Stimulated activated CD8-positive, alpha-beta memory T cell treated with anti-CD3 and anti-CD28 coated beads, Interleukin-12 subunit alpha, Interleukin-12 subunit beta, amount 100 ng/mL, for 4 hours (primary cell): ENCODE data around the gene TAS2R4.
"Not testable (repeated sequence)": the region's sequence is repeated elsewhere in the genome, so short reads cannot be mapped to it uniquely, and the experiment has no call there.

Source experiments
- DNase-seq: peaks from one replicate; pipeline ENCODE4 v3.0.0-alpha.2; 2020; ENCODE audit warnings: low read depth

Gene TAS2R4, protein sequence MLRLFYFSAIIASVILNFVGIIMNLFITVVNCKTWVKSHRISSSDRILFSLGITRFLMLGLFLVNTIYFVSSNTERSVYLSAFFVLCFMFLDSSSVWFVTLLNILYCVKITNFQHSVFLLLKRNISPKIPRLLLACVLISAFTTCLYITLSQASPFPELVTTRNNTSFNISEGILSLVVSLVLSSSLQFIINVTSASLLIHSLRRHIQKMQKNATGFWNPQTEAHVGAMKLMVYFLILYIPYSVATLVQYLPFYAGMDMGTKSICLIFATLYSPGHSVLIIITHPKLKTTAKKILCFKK

GRCh38 chr7:141776374-141776773 lies at the start of gene TAS2R4:
Gene TAS2R4 (plus strand): TSS chr7:141776674. CDS start chr7:141778489, 1,815 bp downstream.
- no peak for DNase-seq

DNA sequence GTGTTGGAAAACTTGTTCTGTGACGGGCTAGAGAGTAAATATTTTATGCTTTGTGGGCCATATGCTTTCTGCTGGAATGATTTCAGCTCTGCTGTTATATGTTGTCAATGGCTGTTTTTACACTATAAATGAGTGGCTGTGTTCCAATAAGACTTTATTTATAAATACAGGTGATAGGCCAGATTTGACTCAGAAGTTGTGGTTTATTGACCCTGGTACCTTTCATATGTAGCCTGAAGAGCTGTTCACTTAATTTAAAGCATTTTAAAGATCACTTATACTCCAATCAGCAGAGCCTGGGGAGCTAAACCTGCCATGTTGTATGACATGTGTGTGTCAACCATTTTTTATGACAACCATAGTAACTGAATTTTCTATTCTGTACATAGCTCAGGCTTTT lies 47.5 kb upstream of the TAS2R4 start:
- no peak for DNase-seq

GRCh38 chr7:141731476-141732149 lies 44.9 kb upstream of the TAS2R4 start:
- DNase-seq: no peak

DNA sequence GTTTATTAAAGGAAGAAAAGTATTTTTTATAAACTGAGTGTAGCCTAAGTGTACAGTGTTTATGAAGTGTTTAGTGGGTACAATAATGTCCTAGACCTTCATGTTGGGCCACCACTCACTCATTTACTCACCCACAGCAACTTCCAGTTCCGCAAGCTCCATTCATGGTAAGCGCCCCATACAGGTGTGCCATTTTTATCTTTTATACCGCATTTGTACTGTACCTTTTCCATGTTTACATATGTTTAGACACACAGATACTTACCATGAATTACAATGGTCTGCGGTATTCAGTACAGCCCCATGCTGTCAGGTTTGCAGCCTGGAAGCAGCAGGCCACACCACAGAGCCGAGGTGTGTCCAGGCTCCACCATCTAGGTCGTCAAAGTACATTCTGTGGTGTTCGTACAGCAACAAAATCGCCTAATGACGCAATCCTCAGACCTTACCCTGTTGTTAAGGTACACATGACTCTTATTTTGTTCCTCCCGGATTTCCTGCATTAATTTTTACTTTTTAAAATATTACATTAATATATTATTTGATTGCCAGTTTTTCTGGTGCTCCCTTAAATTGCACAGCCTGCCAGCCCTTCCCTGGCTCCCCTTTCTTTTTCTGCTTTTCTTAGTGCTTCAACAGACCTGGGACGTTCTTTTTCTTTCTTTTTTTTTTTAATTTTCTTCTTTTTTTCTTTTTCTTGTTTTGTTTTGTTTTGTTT lies 39.2 kb upstream of the TAS2R4 start:
- DNase-seq: no peak

GRCh38 chr7:141737836-141738591 lies 38.5 kb upstream of the TAS2R4 start, which contains the start of gene SSBP1:
Gene SSBP1 (plus strand): TSS chr7:141738358. CDS start chr7:141739167, 809 bp downstream.
- DNase-seq: peak; percentile 82

GRCh38 chr7:141738592-141739013 lies 37.9 kb upstream of the TAS2R4 start:
- no peak for DNase-seq

DNA sequence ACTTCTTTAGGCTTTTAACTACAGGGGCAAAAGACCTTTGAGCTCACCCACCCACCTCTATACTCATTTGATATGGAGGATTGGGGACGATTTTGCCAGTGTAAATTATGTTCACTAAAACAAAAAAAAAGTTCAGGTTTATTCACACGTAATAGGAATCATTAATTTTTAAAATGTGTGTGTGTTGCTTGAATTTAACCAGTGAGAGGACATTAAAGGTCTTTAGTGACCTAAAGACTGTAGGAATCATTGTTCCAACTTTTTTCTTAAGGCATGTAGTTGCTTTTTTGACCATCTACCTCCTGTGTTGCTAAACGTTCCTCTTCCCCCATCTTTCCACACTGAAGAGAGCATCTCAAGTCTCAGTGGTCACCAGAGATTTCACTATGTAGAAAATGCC lies 37.2 kb upstream of the TAS2R4 start:
- no peak for DNase-seq

DNA sequence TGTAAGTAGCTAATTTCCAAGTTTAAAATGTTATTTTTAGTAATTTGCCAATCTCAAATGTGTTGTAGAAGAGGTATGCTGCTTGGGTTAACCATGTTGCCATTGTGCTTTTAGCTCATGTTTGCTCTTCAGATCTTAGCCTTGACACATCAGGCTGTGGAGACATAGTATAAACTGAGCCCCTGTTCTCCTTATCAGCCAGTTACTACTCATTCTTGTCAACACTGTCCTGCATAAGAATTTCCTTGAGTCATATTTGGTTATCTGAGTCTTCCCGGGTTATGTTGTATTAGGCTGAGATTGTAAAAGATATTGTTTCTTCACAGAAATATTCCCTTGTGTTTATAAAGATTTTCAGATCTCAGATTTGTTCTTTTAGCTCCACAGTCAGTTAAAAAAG lies 34.2 kb upstream of the TAS2R4 start:
- DNase-seq: no peak

GRCh38 chr7:141744131-141744530 lies 32.3 kb upstream of the TAS2R4 start:
- no peak for DNase-seq

DNA sequence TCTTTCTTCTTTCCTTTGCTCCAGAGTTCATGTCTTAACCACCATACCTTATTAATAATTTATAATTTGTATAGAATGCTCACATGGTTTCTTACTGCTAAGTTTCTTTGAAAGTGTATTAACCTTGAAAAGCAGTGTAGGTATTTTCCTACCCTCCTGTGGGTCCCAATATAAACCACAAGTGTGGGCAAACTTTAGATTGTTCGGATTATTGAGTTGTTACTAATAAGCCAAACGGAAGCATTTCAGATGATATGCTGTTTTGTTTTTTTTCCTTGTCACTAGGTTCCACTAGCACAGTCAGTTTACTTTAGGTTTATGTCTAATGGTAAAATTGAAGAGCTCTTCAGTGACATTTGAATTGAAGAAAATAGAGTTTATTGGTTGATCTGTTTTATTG lies 28.1 kb upstream of the TAS2R4 start:
- DNase-seq: no peak

- DNase-seq: not testable (repeated sequence)
These were observed 24.6 kb upstream of the TAS2R4 start for GRCh38 chr7:141751904-141752303.

DNA sequence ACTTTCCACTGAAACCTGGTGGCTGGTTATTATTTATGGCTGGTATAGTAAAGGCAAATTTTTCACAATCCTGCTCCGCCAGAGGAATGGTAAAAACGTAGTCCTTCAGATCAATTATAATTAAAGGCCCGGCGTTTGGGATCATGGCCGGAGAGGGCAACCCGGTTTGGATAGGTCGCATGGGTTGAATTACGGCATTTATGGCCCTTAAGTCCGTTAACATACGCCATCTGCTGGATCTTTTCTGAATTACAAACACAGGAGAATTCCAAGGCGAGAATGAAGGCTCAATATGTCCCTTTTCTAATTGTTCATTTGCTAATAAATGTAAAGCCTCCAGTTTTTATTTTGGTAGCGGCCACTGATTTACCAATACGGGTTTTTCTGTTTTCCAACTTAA lies 23.8 kb upstream of the TAS2R4 start:
- no peak for DNase-seq

DNA sequence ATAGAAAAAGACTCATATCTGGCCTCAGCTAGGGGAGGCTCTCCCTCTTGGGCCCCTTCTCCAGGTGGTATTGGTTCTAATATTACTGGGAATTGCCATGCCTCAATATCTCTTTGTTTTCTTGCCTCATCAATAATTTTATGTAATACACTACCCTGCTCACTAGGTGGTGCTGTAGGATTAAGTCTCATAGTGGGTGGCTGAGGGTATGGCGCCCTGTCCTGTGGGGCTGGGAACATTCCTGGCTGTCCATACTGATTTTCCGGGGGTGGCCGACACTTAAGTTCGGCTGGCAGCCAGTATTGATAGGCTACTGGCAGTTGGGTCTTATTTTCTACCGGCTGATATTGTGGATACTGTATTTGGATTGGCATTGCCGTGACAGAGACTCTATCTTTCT lies 21.5 kb upstream of the TAS2R4 start:
- no peak for DNase-seq

GRCh38 chr7:141763797-141764196 lies 12.7 kb upstream of the TAS2R4 start, which contains the start of gene TAS2R3:
Gene TAS2R3 (plus strand): TSS chr7:141764097. CDS start chr7:141764159, 62 bp downstream.
- no peak for DNase-seq

DNA sequence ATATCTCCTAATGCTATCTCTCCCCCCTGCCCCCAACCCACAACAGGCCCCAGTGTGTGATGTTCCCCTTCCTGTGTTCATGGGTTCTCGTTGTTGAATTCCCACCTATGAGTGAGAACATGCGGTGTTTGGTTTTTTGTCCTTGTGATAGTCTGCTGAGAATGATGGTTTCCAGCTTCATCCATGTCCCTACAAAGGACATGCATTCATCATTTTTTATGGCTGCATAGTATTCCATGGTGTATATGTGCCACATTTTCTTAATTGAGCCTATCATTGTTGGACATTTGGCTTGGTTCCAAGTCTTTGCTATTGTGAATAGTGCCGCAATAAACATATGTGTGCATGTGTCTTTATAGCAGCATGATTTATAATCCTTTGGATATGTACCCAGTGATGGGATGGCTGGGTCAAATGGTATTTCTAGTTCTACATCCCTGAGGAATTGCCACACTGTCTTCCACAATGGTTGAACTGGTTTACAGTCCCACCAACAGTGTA lies 6.3 kb upstream of the TAS2R4 start:
- not testable (repeated sequence) for DNase-seq

DNA sequence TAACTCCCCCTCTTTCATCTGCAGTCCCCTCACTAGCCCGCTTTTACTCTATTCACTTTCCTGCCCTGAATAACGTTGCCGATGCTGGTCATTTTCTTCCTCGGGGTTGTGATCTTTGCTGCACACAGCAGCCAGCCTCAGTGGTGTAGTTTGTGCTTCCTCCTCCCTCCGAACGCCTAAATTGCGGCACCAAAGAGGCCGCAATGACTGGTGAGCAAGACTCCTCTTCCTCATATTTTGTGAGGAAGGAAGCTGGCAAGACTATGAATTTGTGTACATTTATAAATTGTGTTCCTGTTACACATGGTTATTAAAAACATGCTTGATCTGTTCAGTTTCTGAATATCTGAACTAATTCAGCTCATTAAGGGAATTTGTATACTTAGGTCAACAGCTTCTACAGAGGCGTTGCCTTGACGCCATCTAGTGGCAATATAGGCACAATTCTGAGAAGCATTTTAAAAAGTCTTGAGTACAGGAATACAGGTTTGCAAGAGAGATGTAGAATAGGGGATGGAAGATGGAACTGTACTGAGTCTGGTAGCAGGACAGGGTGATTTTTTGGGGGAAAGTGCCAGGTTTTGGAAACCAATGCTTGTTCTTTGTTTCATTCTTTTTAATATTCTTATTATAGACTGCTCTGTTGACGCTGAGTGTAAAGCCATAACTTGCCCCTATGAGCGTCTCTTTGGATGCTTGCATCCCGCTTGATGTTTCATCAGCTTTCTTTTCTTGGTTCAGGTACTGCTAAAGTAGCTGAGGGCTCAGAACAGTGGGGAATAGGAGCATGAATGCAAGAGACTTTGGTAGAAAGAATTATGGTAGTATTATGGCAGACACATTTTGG lies 9.5 kb downstream of the TAS2R4 start:
- DNase-seq: no peak

DNA sequence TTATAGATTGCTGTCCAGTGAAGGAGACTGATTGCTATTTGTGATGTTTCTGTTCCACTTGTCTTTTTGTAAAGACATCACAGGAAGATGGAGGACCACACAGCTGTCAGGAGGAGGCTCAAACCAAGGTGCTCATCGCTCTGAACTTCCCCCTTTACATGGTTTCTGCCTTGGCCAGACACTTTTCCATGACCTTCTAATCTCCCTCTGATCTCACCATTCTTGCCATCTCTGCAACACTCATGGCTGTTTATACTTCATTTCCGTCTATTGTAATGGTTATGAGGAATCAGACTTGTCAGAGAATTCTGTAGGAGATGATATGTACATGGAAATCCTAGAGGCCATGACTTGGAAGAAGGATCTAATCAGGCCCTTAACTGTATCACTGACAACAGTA lies 11.8 kb downstream of the TAS2R4 start:
- no peak for DNase-seq

DNA sequence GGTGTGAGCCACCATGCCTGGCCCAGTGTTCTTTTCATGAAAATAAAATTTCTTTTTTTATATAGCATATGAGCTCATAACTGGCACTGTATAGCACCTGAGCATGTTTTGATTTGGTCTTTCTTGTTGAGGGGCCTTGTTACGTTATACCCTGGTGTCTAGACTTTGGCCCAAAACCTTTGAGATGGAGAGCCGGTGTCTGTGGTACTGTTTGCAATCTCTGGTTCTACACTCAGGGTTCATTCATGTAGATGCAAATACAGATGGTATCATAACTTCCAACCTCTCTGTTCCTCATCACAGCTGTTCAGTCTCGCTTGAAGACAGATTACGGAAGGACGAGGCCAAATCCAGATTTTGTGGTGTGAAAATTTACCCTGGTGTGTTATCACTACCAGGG lies 13.4 kb downstream of the TAS2R4 start, which contains the start of gene TAS2R5:
Gene TAS2R5, plus strand, starts transcription at position 301 of the 400 bp plus-strand sequence. CDS start 145 bp downstream, outside the sequence.
- no peak for DNase-seq

- DNase-seq: no peak
These were observed 16.1 kb downstream of the TAS2R4 start for GRCh38 chr7:141792526-141792925.

DNA sequence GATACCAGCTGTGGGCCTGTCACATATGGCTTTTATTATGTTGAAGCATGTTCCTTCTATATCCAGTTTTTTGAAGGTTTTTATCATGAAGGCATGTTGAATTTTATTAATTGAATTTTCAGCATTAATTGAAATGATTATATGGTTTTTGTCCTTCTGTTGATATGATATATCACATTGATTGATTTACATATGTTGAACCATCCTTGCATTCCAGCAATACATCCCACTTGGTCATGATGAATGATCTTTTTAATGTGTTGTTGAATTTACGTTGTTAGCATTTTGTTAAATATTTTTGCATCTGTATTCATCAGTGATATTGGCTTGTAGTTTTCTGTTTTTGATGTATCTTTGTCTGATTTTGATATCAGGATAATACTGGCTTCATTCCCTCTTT lies 43.6 kb downstream of the TAS2R4 start:
- no peak for DNase-seq

GRCh38 chr7:141822432-141822831 lies 46.0 kb downstream of the TAS2R4 start:
- DNase-seq: not testable (repeated sequence)
